GM15510 (cell line): Measurements from ENCODE around the gene THSD8.

ENCODE experiments used
- POLR2A ChIP-seq: IDR thresholded peaks from 3 replicates; pipeline ENCODE4 v1.6.1; 2011; ENCODE audit warnings: borderline replicate concordance; ENCODE audit not compliant: insufficient read length; ENCODE audit errors: extremely low read depth

THSD8 gene

GRCh38 chr19:12774588-12775555 lies 27.0 kb upstream of the THSD8 start, which contains the start of gene HOOK2:
HOOK2 (minus strand) TSS chr19:12775552; CDS start chr19:12775449, 103 bp downstream.
- peak; percentile 30 for TF ChIP-seq POLR2A

GRCh38 chr19:12777217-12778016 lies 24.5 kb upstream of the THSD8 start:
- no peak for TF ChIP-seq POLR2A

GRCh38 chr19:12778017-12778904 lies 23.6 kb upstream of the THSD8 start:
- peak; percentile 63 for TF ChIP-seq POLR2A

GRCh38 chr19:12778905-12779161 lies 23.0 kb upstream of the THSD8 start:
- no peak for TF ChIP-seq POLR2A

GRCh38 chr19:12779162-12779993 lies 22.5 kb upstream of the THSD8 start:
- TF ChIP-seq POLR2A: peak; percentile 22

- TF ChIP-seq POLR2A: no peak
These were observed 19.8 kb upstream of the THSD8 start for GRCh38 chr19:12782174-12782423.

GRCh38 chr19:12782424-12783290 lies 19.2 kb upstream of the THSD8 start:
- peak; percentile 63 for TF ChIP-seq POLR2A

GRCh38 chr19:12783291-12783848 lies 18.5 kb upstream of the THSD8 start:
- no peak for TF ChIP-seq POLR2A

- TF ChIP-seq POLR2A: no peak
These were observed 17.9 kb upstream of the THSD8 start for GRCh38 chr19:12783849-12784393.

- no peak for TF ChIP-seq POLR2A
These were observed 17.4 kb upstream of the THSD8 start for GRCh38 chr19:12784394-12784870.

GRCh38 chr19:12784871-12785430 lies 16.9 kb upstream of the THSD8 start:
- no peak for TF ChIP-seq POLR2A

GRCh38 chr19:12785431-12786031 lies 16.3 kb upstream of the THSD8 start:
- TF ChIP-seq POLR2A: peak; percentile 3

GRCh38 chr19:12786141-12786870 lies 15.6 kb upstream of the THSD8 start:
- TF ChIP-seq POLR2A: peak; percentile 7
